Left ventricle myocardium inferior (tissue), 1 donor: ENCODE measurements around the gene ATP5MK. TPM values are rescaled to one million over a fixed set of nuclear protein-coding genes. Genes with fewer than 3 reads are reported as not detected.

ENCODE experiments used
- DNase-seq: peaks from one replicate; pipeline ENCODE4 v3.0.0-alpha.2; 2020
- H3K27ac ChIP-seq: fragments of 200-600 bp; replicated peaks from 2 replicates; pipeline ENCODE4 v1.8.0; 2021
- H3K27me3 ChIP-seq: fragments of 200-600 bp; 2 replicates; pipeline ENCODE4 v1.8.0; 2021; ENCODE audit warnings: low read depth
- H3K36me3 ChIP-seq: fragments of 200-600 bp; 2 replicates; pipeline ENCODE4 v1.8.0; 2021
- H3K4me1 ChIP-seq: fragments of 200-600 bp; 2 replicates; pipeline ENCODE4 v1.8.0; 2021
- H3K4me3 ChIP-seq: fragments of 200-600 bp; 2 replicates; pipeline ENCODE4 v1.8.0; 2021; ENCODE audit warnings: mild to moderate bottlenecking, moderate library complexity
- H3K9me3 ChIP-seq: fragments of 200-600 bp; replicated peaks from 2 replicates; pipeline ENCODE4 v1.8.0; 2021
- intact Hi-C: fragments of 100-400 bp; cut with micrococcal nuclease; formaldehyde crosslinking; loops from one replicate; pipeline ENCODE4 v1.11.0; 2022
- total RNA-seq: library from RNA; stranded (reverse); fragmentation: NEBNext Ultra II Directional; extraction: Animal tissue kit (Norgen Biotek cat#: 25700); gene quantifications from one replicate; pipeline ENCODE4 v1.2.1, GENCODE V29; 2021
- TF ChIP-seq, protein P1 (sequence below): fragments of 200-600 bp; IDR thresholded peaks from 2 replicates; pipeline ENCODE4 v1.8.0; 2021; ENCODE audit warnings: antibody characterized with exemption, mild to moderate bottlenecking, borderline replicate concordance
- donor health status: DM: no; HTN: yes; CAD: no; lungs with severe emphysema.

ATP5MK gene
- total RNA-seq, 1 donor from 2014 or later = 1,231 TPM

DNA sequence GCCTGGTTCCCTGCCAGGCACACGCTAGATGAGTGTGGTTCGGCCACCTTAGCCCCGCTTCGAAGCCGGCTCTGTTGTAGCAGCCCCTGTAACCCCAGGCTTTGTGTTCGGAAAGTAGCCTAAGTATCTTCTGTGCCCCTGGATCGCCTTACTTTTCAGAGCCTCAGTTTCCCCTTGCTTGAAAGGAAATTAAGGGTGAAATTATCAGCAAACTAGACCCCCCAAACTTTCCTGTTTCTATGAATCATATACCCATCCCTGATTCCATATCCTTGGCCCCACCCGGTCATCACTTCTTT is 463 bp upstream of the ATP5MK start:
- peaks cover 53% of the 10 kb centered on the region for H3K36me3 ChIP-seq
- H3K27me3 ChIP-seq = no peaks in the 10 kb centered on the region
- TF ChIP-seq, protein P1, sequence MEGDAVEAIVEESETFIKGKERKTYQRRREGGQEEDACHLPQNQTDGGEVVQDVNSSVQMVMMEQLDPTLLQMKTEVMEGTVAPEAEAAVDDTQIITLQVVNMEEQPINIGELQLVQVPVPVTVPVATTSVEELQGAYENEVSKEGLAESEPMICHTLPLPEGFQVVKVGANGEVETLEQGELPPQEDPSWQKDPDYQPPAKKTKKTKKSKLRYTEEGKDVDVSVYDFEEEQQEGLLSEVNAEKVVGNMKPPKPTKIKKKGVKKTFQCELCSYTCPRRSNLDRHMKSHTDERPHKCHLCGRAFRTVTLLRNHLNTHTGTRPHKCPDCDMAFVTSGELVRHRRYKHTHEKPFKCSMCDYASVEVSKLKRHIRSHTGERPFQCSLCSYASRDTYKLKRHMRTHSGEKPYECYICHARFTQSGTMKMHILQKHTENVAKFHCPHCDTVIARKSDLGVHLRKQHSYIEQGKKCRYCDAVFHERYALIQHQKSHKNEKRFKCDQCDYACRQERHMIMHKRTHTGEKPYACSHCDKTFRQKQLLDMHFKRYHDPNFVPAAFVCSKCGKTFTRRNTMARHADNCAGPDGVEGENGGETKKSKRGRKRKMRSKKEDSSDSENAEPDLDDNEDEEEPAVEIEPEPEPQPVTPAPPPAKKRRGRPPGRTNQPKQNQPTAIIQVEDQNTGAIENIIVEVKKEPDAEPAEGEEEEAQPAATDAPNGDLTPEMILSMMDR = no peak
- H3K27ac ChIP-seq = peak overlapping the region; percentile 95
- intact Hi-C loops = no loop called here
- no peaks in the 10 kb centered on the region for H3K9me3 ChIP-seq
- no peak for DNase-seq
- H3K4me3 ChIP-seq = peak overlapping the region; percentile 88
- H3K4me1 ChIP-seq = peaks cover 56% of the 10 kb centered on the region

DNA sequence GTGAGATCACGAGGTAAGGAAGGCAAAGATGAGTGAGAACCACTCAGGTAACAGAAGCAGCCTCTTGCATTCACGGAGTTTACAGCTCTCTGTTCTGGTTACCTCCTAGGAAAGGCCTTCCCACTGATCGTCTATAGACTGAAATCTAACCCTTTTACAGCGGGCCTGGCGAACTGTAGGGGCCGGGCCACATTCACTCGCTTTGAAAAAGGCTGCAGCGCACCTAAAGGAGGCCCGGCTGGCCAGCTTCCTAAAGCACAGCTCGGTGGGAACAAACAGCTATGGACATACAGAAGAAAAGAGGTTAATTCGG is 565 bp downstream of the ATP5MK start:
- Histone ChIP-seq H3K4me1 (peaks cover 56% of the 10 kb centered on the region), H3K9me3 (no peaks in the 10 kb centered on the region)

DNA sequence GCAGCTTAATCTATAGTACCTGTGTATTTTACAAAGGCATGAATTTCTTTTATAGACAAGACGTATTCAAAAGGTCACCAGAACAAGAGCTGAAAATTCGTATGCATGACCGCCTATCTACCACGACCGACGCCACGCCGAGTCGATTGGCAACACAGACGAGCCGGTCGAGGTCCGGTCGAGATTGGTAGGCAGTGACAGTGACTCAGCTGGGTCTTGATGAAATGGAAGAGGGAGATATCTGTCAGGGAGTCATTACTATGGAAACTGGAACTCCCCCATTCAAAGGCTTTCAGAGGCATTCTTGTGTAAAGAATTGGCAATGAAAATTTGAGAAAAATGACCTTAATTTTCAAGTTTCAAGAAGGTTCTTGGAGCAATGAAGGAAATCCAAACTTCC is 2.1 kb downstream of the ATP5MK start:
- intact Hi-C loops = no loop called here
- no peaks in the 10 kb centered on the region for H3K9me3 ChIP-seq
- no peak for DNase-seq
- no peaks in the 10 kb centered on the region for H3K27me3 ChIP-seq
- H3K27ac ChIP-seq = no peak overlapping the region
- H3K4me3 ChIP-seq = peak overlapping the region; percentile 88
- TF ChIP-seq, protein P1 = no peak
- peaks cover 53% of the 10 kb centered on the region for H3K36me3 ChIP-seq
- peaks cover 56% of the 10 kb centered on the region for H3K4me1 ChIP-seq

More for the DNA sequence above, 565 bp downstream of the ATP5MK start:
- peaks cover 53% of the 10 kb centered on the region for H3K36me3 ChIP-seq
- intact Hi-C loops = no loop called here
- DNase-seq = no peak
- H3K27ac ChIP-seq = peak overlapping the region; percentile 95
- H3K27me3 ChIP-seq = no peaks in the 10 kb centered on the region
- TF ChIP-seq, protein P1 = no peak
- H3K4me3 ChIP-seq = peak overlapping the region; percentile 88

DNA sequence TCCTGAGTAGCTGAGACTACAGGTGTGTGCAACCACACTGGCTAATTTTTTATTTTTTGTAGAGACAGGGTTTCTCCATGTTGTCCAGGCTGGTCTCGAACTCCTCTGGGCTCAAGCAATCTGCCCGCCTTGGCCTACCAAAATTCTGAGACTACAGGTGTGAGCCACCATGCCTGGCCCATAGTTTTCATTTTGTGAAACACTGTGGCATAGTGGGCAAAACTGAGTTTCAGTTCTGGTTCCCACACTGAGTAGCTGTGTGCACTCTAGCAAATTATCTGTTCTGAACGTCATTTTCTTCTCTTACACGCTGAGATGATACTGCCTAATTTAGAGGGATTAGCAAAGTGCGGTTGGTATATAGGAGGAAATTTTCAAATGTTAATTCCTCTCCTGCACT is 13.5 kb downstream of the ATP5MK start:
- Histone ChIP-seq H3K27me3 (no peaks in the 10 kb centered on the region), H3K36me3 (peaks cover 85% of the 10 kb centered on the region), H3K27ac (no peak overlapping the region), H3K4me3 (no peak overlapping the region), H3K9me3 (no peaks in the 10 kb centered on the region), H3K4me1 (no peaks in the 10 kb centered on the region)
- DNase-seq = no peak
- intact Hi-C loops = no loop called here
- TF ChIP-seq, protein P1 = no peak

DNA sequence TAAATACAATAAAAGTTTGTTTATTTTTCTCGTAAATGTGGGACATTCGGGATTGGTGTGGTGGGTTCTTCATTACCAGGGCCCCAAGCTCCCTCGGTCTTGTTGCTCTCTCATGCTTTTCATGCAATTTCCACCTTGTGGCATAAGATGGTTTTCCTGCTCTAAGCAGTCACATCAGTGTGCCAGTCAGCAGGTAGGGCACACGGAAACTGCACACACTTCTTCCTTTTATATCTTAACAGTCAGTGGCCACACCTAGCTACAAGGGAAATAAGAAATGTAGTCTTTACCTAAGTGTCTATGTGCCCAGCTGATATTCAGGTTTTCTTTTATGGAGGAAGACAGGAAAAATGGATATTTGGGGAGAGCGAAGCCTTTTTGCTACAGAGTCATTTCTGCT is 22.0 kb downstream of the ATP5MK start:
- H3K36me3 ChIP-seq = peaks cover 50% of the 10 kb centered on the region
- H3K9me3 ChIP-seq = no peaks in the 10 kb centered on the region
- H3K27ac ChIP-seq = no peak overlapping the region
- DNase-seq = no peak
- H3K27me3 ChIP-seq = no peaks in the 10 kb centered on the region
- TF ChIP-seq, protein P1 = no peak
- intact Hi-C loops = no loop called here
- H3K4me3 ChIP-seq = no peak overlapping the region
- peaks cover 18% of the 10 kb centered on the region for H3K4me1 ChIP-seq

DNA sequence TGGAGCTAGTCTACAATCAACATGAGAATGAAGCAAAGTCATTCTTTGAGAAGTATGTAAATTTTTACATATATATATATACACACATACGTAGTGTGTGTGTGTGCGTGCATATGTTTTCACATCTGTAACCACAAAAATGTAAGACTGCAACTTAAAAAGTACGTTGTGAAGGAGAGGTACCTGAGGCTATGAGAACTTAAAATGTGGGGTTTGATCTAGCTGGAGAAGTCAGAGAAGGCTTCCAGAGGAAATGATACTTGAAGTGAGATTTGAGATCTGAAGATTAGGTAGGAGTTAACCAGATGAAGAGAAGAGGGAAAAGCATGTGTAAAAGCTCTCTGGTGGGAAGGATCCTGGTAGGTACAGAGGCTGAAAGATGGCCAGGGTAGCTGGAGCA is 22.7 kb downstream of the ATP5MK start:
- TF ChIP-seq, protein P1 = no peak
- Histone ChIP-seq H3K4me1 (peaks cover 26% of the 10 kb centered on the region), H3K9me3 (no peaks in the 10 kb centered on the region), H3K27me3 (no peaks in the 10 kb centered on the region), H3K4me3 (no peak overlapping the region), H3K27ac (no peak overlapping the region), H3K36me3 (peaks cover 50% of the 10 kb centered on the region)
- no peak for DNase-seq
- intact Hi-C loops = no loop called here
